Inferior parietal cortex (tissue), 1 donor: ENCODE measurements around the gene DIPK1B.

Experiments used
- DNase-seq: peaks from one replicate; pipeline ENCODE4 v3.0.0-alpha.2; 2016; ENCODE audit errors: extremely low spot score

DIPK1B gene

GRCh38 chr9:136711751-136712689 is at the start of gene DIPK1B:
TSS of gene DIPK1B (plus strand) at chr9:136712572. CDS start at chr9:136712666, 94 bp downstream.
- no peak for DNase-seq

GRCh38 chr9:136662656-136663581 is 49.5 kb upstream of the DIPK1B start, which contains the start of gene EGFL7:
TSS of gene EGFL7 (plus strand) at chr9:136662916. CDS start at chr9:136668283, 5,367 bp downstream.
- no peak for DNase-seq

GRCh38 chr9:136664000-136664915 is 48.1 kb upstream of the DIPK1B start:
- no peak for DNase-seq

GRCh38 chr9:136665111-136665703 is 47.2 kb upstream of the DIPK1B start:
- no peak for DNase-seq

GRCh38 chr9:136665704-136666371 is 46.5 kb upstream of the DIPK1B start:
- DNase-seq, result no peak

GRCh38 chr9:136666372-136667213 is 45.8 kb upstream of the DIPK1B start:
- no peak for DNase-seq

GRCh38 chr9:136667214-136667939 is 45.0 kb upstream of the DIPK1B start:
- no peak for DNase-seq

- no peak for DNase-seq
These were observed 44.2 kb upstream of the DIPK1B start for GRCh38 chr9:136667940-136668760.

- DNase-seq, result no peak
These were observed 43.2 kb upstream of the DIPK1B start for GRCh38 chr9:136668983-136669790.

GRCh38 chr9:136669791-136670464 is 42.4 kb upstream of the DIPK1B start:
- DNase-seq, result no peak

- DNase-seq, result no peak
These were observed 41.7 kb upstream of the DIPK1B start for GRCh38 chr9:136670576-136671253.

GRCh38 chr9:136671254-136671614 is 41.1 kb upstream of the DIPK1B start:
- DNase-seq, result no peak

GRCh38 chr9:136671646-136672430 is 40.5 kb upstream of the DIPK1B start:
- DNase-seq, result no peak

- DNase-seq, result no peak
These were observed 39.8 kb upstream of the DIPK1B start for GRCh38 chr9:136672431-136673087.
